Neural crest cell (in vitro differentiated cells): ENCODE results near the gene DDX17. TPM values are rescaled to one million over a fixed set of nuclear protein-coding genes. Genes with fewer than 3 reads are reported as not detected.

ENCODE experiments used
- DNase-seq: peaks from one replicate; pipeline ENCODE4 v3.0.0; 2021; ENCODE audit warnings: low read depth, mixed read lengths, low spot score
- H3K27ac Mint-ChIP-seq: one replicate; pipeline ENCODE4 v1.8.0; 2021; ENCODE audit warnings: mild to moderate bottlenecking, mixed read lengths; ENCODE audit not compliant: unreplicated experiment
- H3K27me3 Mint-ChIP-seq: 2 replicates; pipeline ENCODE4 v1.8.0; 2021; ENCODE audit warnings: low read depth, mild to moderate bottlenecking, mixed read lengths
- H3K36me3 Mint-ChIP-seq: 2 replicates; pipeline ENCODE4 v1.8.0; 2021; ENCODE audit warnings: low read depth, mild to moderate bottlenecking, mixed read lengths
- H3K4me1 Mint-ChIP-seq: 2 replicates; pipeline ENCODE4 v1.8.0; 2021; ENCODE audit warnings: mixed read lengths
- H3K4me3 Mint-ChIP-seq: one replicate; pipeline ENCODE4 v1.8.0; 2021; ENCODE audit warnings: mild to moderate bottlenecking, mixed read lengths
- H3K9me3 Mint-ChIP-seq: 2 replicates; pipeline ENCODE4 v1.8.0; 2021; ENCODE audit warnings: mixed read lengths
- total RNA-seq: library from RNA; stranded (reverse); gene quantifications from 2 replicates; pipeline ENCODE4 v1.2.1, GENCODE V29; 2021
- TF ChIP-seq, protein P1 (sequence below): fragments of 200-600 bp; sonication (generic); conservative IDR thresholded peaks from 2 replicates; pipeline ENCODE4 v1.5.0; 2021; ENCODE audit warnings: antibody characterized with exemption, mild to moderate bottlenecking

The DDX17 gene
- total RNA-seq, 1 donor from 2014 or later = 500 TPM

DNA sequence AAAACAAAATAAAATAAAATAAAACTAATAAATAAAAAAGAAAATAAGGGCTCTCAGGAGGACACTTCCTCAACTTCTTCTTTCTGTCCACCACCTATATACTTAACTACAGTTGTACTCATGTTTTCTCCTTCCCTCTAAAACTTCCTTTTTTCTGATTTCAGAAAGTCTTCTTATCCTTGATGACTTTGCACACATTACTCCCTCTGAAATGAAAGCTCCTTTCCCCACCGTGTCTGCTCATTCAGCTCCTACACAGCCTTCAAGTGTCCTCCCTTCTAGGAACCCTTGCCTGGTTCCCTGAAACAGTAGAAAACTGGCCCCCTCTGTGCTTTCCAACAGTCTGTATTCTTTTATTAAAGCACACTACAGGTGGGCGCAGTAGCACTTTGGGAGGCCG lies 18.3 kb upstream of the DDX17 start:
- TF ChIP-seq, protein P1, sequence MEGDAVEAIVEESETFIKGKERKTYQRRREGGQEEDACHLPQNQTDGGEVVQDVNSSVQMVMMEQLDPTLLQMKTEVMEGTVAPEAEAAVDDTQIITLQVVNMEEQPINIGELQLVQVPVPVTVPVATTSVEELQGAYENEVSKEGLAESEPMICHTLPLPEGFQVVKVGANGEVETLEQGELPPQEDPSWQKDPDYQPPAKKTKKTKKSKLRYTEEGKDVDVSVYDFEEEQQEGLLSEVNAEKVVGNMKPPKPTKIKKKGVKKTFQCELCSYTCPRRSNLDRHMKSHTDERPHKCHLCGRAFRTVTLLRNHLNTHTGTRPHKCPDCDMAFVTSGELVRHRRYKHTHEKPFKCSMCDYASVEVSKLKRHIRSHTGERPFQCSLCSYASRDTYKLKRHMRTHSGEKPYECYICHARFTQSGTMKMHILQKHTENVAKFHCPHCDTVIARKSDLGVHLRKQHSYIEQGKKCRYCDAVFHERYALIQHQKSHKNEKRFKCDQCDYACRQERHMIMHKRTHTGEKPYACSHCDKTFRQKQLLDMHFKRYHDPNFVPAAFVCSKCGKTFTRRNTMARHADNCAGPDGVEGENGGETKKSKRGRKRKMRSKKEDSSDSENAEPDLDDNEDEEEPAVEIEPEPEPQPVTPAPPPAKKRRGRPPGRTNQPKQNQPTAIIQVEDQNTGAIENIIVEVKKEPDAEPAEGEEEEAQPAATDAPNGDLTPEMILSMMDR = no peak
- Mint-ChIP-seq H3K9me3 (no peaks in the 10 kb centered on the region), H3K4me3 (no peak overlapping the region), H3K27me3 (no peaks in the 10 kb centered on the region), H3K4me1 (no peaks in the 10 kb centered on the region), H3K27ac (no peak overlapping the region), H3K36me3 (no peaks in the 10 kb centered on the region)
- no peak for DNase-seq

DNA sequence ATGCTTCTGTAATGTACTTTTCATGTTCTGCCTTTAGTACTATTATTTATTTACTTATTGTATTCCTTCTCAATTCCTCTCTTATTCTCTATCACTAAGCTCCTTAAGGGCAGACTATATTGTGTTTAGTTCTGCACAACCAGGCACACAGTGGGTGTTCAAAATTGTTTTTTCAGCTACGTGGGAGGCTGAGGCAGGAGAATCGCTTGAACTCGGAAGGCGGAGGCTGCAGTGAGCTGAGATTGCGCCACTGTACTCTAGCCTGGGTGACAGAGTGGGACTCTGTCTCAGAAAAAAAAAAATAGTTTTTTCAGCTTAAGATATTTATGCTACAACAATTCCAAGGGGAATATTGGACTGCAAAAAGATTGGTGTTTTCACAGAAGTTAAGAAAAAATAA lies 17.4 kb upstream of the DDX17 start:
- Mint-ChIP-seq H3K4me3 (no peak overlapping the region), H3K27me3 (no peaks in the 10 kb centered on the region), H3K9me3 (no peaks in the 10 kb centered on the region), H3K36me3 (no peaks in the 10 kb centered on the region), H3K27ac (no peak overlapping the region), H3K4me1 (no peaks in the 10 kb centered on the region)
- TF ChIP-seq, protein P1 = no peak
- no peak for DNase-seq

DNA sequence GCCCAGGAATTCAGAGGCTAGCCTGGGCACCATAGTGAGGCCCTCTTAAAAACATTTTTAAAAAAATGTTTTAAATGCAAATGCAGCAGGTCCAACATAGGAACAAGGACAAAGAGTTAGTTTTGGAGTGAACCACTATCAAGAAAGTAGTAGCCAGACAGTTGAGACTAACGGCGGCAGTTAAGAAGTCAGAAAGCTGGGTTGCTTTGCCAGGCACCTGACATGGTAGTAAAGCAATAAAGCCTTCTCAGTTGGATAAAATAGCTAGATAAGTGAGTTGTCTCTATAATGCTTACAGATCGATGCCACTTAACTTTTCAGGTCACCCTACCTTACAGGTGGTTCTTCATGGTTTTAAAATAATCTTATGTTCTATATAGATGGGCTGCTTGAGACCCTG lies 16.9 kb upstream of the DDX17 start:
- H3K9me3 Mint-ChIP-seq = no peaks in the 10 kb centered on the region
- no peak for DNase-seq
- H3K27ac Mint-ChIP-seq = no peak overlapping the region
- TF ChIP-seq, protein P1 = no peak
- H3K4me1 Mint-ChIP-seq = no peaks in the 10 kb centered on the region
- H3K27me3 Mint-ChIP-seq = no peaks in the 10 kb centered on the region
- H3K4me3 Mint-ChIP-seq = no peak overlapping the region
- no peaks in the 10 kb centered on the region for H3K36me3 Mint-ChIP-seq

DNA sequence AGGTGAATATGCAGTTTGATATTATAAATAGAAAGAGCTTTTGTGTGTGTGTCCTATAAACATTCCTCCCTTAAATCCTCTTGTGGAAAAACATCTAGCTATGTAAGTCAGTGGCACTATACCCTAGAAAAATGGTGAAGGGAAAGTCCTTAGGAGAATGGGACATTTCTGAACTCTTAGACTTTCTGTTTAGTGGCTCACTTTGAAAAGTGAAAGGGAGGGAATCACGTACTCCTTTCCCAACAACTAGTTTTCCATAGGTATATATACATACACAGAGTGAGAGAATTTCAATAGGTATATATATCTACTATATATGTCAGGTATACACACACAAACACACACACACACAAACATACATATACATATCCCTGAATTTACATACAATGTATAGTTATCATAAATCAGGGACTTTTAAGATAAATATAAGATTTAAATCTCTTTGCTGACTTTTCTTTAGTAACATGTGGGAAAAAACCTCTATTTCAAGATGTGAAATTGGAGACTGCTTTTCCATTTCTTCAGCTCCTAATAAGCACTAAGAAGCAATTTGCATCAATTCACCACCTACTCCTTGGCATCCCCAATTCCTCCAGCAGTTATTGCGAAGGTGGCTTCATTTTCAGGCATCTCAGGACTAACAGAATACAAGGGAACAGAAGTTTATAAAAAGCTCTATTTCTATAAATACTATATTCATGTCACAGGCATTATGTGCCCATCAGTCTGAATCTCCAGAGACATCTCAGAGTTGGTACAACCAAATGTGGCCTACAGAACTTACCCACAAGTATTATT lies 13.5 kb upstream of the DDX17 start:
- Mint-ChIP-seq H3K4me1 (no peaks in the 10 kb centered on the region), H3K27ac (no peak overlapping the region), H3K36me3 (no peaks in the 10 kb centered on the region), H3K27me3 (no peaks in the 10 kb centered on the region), H3K9me3 (no peaks in the 10 kb centered on the region), H3K4me3 (no peak overlapping the region)
- TF ChIP-seq, protein P1 = no peak
- no peak for DNase-seq

DNA sequence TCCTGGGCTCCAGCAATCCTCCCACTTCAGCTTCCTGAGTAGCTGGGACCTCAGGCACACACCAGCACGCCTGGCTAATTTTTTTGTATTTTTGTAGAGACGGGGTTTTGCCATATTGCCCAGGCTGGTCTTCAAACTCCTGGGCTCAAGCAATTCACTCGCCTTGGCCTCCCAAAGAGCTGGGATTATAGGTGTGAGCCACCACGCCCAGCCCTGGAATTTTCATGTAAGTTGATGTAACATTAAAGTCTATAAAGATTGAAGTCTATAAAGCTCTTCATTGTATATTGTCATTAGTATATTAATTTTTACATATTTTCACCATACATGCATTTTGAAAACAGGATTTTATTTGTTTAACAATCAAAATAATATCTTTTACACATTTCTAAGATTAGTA lies 12.5 kb upstream of the DDX17 start:
- no peak for DNase-seq
- Mint-ChIP-seq H3K4me1 (no peaks in the 10 kb centered on the region), H3K27ac (no peak overlapping the region), H3K4me3 (no peak overlapping the region), H3K27me3 (no peaks in the 10 kb centered on the region), H3K36me3 (no peaks in the 10 kb centered on the region), H3K9me3 (no peaks in the 10 kb centered on the region)
- TF ChIP-seq, protein P1 = no peak
